Osteoblast (primary cell): ENCODE results near the gene UBXN4. TPM values are rescaled to one million over a fixed set of nuclear protein-coding genes. Genes with fewer than 3 reads are reported as not detected.
A peak's percentile ranks its signal among the peaks of the same experiment; 100 is the strongest.

Source experiments
- DNase-seq: peaks from one replicate; pipeline ENCODE4 v3.0.0; 2011; ENCODE audit warnings: low spot score, mixed read lengths; ENCODE audit not compliant: insufficient read length; ENCODE audit errors: missing footprints
- H2AFZ ChIP-seq: 2 replicates; pipeline ENCODE4 v1.6.0; 2011; ENCODE audit warnings: mild to moderate bottlenecking, low read length
- H3K27ac ChIP-seq: 2 replicates; pipeline ENCODE4 v1.5.1; 2011; ENCODE audit warnings: mild to moderate bottlenecking, low read depth, low read length, moderate library complexity
- H3K27me3 ChIP-seq: 2 replicates; pipeline ENCODE4 v1.6.0; 2012; ENCODE audit warnings: mild to moderate bottlenecking, control low read depth, inconsistent platforms, low read length, moderate library complexity; ENCODE audit not compliant: insufficient read depth
- H3K36me3 ChIP-seq: 2 replicates; pipeline ENCODE4 v1.5.1; 2011; ENCODE audit warnings: mild to moderate bottlenecking, low read length, control low read depth, moderate library complexity; ENCODE audit not compliant: insufficient read depth
- H3K4me1 ChIP-seq: 2 replicates; pipeline ENCODE4 v1.5.1; 2011; ENCODE audit warnings: mild to moderate bottlenecking, low read length, control low read depth, moderate library complexity; ENCODE audit not compliant: insufficient read depth
- H3K4me2 ChIP-seq: 2 replicates; pipeline ENCODE4 v1.6.0; 2011; ENCODE audit warnings: mild to moderate bottlenecking, low read length; ENCODE audit not compliant: insufficient read depth
- H3K4me3 ChIP-seq: fragments of 200-600 bp; sonication (generic); 3 replicates; pipeline ENCODE4 v1.5.1; 2012; ENCODE audit warnings: mild to moderate bottlenecking, low read length, inconsistent platforms; ENCODE audit not compliant: insufficient read depth
- H3K79me2 ChIP-seq: 2 replicates; pipeline ENCODE4 v1.6.0; 2012; ENCODE audit warnings: mild to moderate bottlenecking, low read length, control low read depth, inconsistent platforms; ENCODE audit not compliant: insufficient read depth
- H3K9me3 ChIP-seq: 2 replicates; pipeline ENCODE4 v1.5.1; 2011; ENCODE audit warnings: low read depth, low read length, control low read depth
- H4K20me1 ChIP-seq: 2 replicates; pipeline ENCODE4 v1.6.0; 2012; ENCODE audit warnings: mild to moderate bottlenecking, low read length, control low read depth; ENCODE audit not compliant: insufficient read depth
- total RNA-seq: library from RNA; depleted of rRNA; stranded (reverse); fragments of >200 nt; gene quantifications from 2 replicates; pipeline ENCODE4 v1.2.3, GENCODE V29; 2012
- TF ChIP-seq, protein P1 (sequence below): IDR thresholded peaks from 2 replicates; pipeline ENCODE4 v1.5.1; 2011; ENCODE audit warnings: mild to moderate bottlenecking, low read depth, low read length, moderate library complexity; ENCODE audit errors: extremely low read depth

Gene UBXN4
- total RNA-seq, 1 donor = 75.6 TPM

DNA sequence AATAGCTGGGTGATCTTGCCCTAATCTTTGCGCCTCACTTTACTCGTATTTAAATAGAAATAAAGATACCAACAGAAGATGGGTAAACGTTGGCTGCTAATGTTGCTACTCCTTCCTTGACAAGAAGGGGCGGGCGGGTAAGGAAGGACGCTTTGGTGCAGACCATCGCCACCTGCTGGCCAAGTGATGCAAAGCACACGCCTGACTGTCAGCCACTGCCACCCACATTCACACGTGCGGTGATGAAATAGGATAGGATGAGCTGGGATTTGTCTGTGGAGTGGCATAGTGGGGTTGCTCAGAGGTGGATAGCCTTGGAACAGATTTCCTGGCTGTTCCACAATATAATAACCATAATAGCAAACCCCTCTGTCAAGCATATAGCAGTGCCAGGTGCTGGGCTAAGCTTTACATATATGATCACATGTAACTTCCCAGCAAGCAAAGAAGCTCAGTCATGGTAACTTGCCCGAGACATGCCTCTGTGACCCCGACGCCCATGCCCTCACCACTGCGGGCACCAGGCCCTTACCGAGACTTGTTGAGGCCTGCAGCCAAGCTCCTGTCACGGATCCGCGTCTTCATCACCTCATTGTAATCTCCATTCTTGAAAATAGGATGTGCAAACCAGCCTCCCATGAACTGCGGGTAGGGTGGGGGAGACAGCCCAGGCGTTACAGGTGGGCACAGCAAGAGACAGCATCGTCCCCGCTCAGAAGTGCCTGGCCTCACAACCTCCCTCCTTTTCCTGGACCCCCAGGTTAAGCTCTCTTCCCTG is 56.0 kb downstream of the UBXN4 start:
- H3K79me2 ChIP-seq = no peaks in the 10 kb centered on the region
- H3K4me3 ChIP-seq = no peak overlapping the region
- no peaks in the 10 kb centered on the region for H4K20me1 ChIP-seq
- no peaks in the 10 kb centered on the region for H3K36me3 ChIP-seq
- H2AFZ ChIP-seq = peak overlapping the region; percentile 57
- peak; percentile 97 for DNase-seq
- H3K9me3 ChIP-seq = peaks cover 2% of the 10 kb centered on the region
- no peaks in the 10 kb centered on the region for H3K27me3 ChIP-seq
- H3K27ac ChIP-seq = no peak overlapping the region
- H3K4me1 ChIP-seq = peaks cover 3% of the 10 kb centered on the region
- no peak overlapping the region for H3K4me2 ChIP-seq
- TF ChIP-seq, protein P1, sequence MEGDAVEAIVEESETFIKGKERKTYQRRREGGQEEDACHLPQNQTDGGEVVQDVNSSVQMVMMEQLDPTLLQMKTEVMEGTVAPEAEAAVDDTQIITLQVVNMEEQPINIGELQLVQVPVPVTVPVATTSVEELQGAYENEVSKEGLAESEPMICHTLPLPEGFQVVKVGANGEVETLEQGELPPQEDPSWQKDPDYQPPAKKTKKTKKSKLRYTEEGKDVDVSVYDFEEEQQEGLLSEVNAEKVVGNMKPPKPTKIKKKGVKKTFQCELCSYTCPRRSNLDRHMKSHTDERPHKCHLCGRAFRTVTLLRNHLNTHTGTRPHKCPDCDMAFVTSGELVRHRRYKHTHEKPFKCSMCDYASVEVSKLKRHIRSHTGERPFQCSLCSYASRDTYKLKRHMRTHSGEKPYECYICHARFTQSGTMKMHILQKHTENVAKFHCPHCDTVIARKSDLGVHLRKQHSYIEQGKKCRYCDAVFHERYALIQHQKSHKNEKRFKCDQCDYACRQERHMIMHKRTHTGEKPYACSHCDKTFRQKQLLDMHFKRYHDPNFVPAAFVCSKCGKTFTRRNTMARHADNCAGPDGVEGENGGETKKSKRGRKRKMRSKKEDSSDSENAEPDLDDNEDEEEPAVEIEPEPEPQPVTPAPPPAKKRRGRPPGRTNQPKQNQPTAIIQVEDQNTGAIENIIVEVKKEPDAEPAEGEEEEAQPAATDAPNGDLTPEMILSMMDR = peak; percentile 99

DNA sequence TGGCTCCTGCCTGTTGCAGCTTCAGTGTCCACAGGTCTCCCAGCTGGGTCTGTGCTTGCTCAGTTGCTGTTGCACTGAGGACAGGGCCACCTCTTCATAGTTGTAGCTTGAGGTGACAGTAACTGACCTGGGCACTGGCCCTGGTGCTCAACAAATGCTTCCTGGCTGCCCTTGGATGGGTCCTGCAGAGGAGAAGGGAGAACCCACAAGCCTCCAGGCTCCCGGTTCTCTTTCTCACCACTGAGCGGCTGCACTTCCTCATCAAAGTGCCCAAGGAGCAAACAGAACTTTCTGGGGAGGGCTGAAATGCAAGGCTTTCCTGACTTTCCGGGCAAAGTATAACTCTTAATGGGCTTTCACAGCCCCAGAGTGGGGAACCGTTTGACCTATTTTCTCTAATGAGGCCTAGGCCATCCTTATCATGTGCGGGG is 56.6 kb downstream of the UBXN4 start:
- H3K4me3 ChIP-seq = no peak overlapping the region
- no peaks in the 10 kb centered on the region for H3K27me3 ChIP-seq
- no peak overlapping the region for H2AFZ ChIP-seq
- H3K79me2 ChIP-seq = no peaks in the 10 kb centered on the region
- DNase-seq = no peak
- H3K4me2 ChIP-seq = no peak overlapping the region
- H3K9me3 ChIP-seq = peaks cover 2% of the 10 kb centered on the region
- no peaks in the 10 kb centered on the region for H3K36me3 ChIP-seq
- TF ChIP-seq, protein P1 = no peak
- peaks cover 3% of the 10 kb centered on the region for H3K4me1 ChIP-seq
- no peak overlapping the region for H3K27ac ChIP-seq
- no peaks in the 10 kb centered on the region for H4K20me1 ChIP-seq

DNA sequence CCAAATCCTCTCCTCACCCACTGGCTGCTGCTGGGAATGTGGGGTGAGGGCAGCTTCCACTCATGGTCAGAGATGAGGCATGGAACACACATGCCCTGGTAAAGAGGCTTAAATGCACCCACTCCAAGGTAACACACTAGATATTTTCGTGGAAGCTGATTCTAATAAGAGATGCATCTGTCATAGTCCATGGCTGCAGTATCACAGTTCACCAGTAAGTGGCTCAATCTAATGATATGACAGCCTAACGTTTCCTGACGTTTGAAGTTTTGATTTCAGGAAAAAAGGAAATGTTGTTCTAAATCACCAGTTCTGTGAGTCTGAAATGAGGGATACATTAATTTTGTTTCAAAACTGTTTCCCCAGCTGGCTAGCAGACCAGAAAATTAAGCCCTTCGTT is 57.1 kb downstream of the UBXN4 start:
- Histone ChIP-seq H3K9me3 (peaks cover 2% of the 10 kb centered on the region), H3K27me3 (no peaks in the 10 kb centered on the region), H4K20me1 (no peaks in the 10 kb centered on the region), H3K4me1 (peaks cover 3% of the 10 kb centered on the region), H2AFZ (no peak overlapping the region), H3K4me3 (no peak overlapping the region), H3K79me2 (no peaks in the 10 kb centered on the region), H3K27ac (no peak overlapping the region), H3K4me2 (no peak overlapping the region), H3K36me3 (no peaks in the 10 kb centered on the region)
- peak; percentile 66 for DNase-seq
- TF ChIP-seq, protein P1 = peak; percentile 36

DNA sequence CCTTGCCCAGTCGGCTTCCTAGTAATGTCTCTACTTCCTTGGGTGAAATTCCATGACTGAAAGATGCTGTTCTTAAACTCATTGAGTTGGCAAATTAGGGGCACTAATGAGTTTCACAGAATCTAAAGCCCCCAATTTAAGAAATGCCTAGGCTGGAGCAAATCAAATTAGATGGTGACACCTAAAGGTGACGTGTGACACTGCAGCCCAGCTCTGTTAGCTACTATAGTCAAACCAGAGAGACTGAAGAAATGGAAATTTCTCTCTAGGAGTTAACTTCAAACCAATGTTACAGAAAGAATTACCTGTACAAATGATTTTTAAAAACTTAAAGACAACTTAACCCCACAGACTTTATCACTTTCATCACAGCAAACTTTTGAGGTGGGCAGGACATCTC is 58.1 kb downstream of the UBXN4 start:
- no peaks in the 10 kb centered on the region for H3K36me3 ChIP-seq
- H3K79me2 ChIP-seq = no peaks in the 10 kb centered on the region
- no peak overlapping the region for H3K4me3 ChIP-seq
- no peak overlapping the region for H3K4me2 ChIP-seq
- peaks cover 2% of the 10 kb centered on the region for H3K9me3 ChIP-seq
- peaks cover 3% of the 10 kb centered on the region for H3K4me1 ChIP-seq
- no peak overlapping the region for H3K27ac ChIP-seq
- no peaks in the 10 kb centered on the region for H4K20me1 ChIP-seq
- TF ChIP-seq, protein P1 = no peak
- H2AFZ ChIP-seq = no peak overlapping the region
- H3K27me3 ChIP-seq = no peaks in the 10 kb centered on the region
- no peak for DNase-seq
